ENCODE data around the gene GTF2H4. TPM values are rescaled to one million over a fixed set of nuclear protein-coding genes. Genes with fewer than 3 reads are reported as not detected.
"Not testable (repeated sequence)": the region's sequence is repeated elsewhere in the genome, so short reads cannot be mapped to it uniquely, and the experiment has no call there.

The GTF2H4 gene
- 10 to 100 TPM; 10.1 to 47.6 (median 27.6) TPM for total RNA-seq

DNA sequence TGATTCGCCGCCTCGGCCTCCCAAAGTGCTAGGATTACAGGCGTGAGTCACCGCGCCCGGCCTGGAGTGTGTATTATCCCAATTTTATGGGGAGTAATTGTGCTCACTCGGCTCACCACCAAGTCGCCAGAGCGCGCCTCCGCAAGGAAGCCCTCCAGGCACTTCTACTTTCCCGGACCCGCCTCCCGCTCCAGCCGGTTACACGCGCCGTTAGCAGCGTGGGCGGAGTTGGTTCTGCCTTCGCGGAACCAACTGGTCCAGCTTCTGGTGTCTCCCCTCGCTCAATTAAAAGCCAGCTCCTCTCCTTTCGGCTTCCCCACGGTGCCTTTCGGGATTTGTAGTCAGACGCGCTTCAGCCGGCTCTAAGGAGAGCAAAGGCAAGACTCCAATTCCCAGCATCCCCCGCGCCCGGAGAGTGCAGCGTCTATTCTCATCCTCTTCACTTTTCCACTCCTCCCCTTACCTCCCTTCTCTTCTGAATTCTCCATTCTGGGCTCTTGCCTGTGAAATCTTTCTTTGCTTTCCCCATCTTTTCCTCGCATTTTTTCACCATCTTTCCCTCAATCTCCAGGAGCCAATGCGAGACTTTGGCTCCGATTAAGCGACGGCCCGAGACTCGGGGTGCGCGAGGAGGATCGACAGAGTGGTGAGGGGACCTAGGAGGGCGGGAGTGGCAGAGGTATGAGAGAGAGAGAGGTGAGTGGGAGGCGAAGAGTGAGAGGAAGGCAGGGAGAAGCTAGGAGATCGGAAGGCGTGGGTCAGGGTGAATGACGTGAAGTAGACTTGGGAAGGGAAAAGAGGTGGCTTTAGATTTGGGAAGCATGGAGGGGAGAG lies at the start of gene GTF2H4:
Gene GTF2H4 (plus strand): TSS at position 450 of the 834 bp plus-strand sequence.
- peak; percentile 98 to 99 for ATAC-seq (ENCODE audit: low FRiP score in 2 of 2)
- no peaks in the 10 kb centered on the region for H3K27me3 ChIP-seq
- peaks cover 8 to 16% (median 13%) of the 10 kb centered on the region in 4 donors for H3K4me1 ChIP-seq
- peaks cover 11 to 29% (median 20%) of the 10 kb centered on the region in 4 donors for H3K36me3 ChIP-seq
- peak; percentile 92 to 98 for DNase-seq
- H3K9me3 ChIP-seq, result no peaks in the 10 kb centered on the region
- TF ChIP-seq EP300 (IDR thresholded peaks at IDR 0.05) (no peak), POLR2A (IDR thresholded peaks at IDR 0.05) (peak in 2 of 4 donors; percentile 29 to 50), POLR2AphosphoS5 (IDR thresholded peaks at IDR 0.05) (peak in 1 of 2 donors; percentile 69)
- TF ChIP-seq, protein P1, sequence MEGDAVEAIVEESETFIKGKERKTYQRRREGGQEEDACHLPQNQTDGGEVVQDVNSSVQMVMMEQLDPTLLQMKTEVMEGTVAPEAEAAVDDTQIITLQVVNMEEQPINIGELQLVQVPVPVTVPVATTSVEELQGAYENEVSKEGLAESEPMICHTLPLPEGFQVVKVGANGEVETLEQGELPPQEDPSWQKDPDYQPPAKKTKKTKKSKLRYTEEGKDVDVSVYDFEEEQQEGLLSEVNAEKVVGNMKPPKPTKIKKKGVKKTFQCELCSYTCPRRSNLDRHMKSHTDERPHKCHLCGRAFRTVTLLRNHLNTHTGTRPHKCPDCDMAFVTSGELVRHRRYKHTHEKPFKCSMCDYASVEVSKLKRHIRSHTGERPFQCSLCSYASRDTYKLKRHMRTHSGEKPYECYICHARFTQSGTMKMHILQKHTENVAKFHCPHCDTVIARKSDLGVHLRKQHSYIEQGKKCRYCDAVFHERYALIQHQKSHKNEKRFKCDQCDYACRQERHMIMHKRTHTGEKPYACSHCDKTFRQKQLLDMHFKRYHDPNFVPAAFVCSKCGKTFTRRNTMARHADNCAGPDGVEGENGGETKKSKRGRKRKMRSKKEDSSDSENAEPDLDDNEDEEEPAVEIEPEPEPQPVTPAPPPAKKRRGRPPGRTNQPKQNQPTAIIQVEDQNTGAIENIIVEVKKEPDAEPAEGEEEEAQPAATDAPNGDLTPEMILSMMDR (IDR thresholded peaks at IDR 0.05), result peak in 2 of 6 experiments; percentile 11 to 35
- WGBS, 2 donors, result 0 to 2% methylated on average over 38 to 49 of the region's 49 CpGs
- H3K4me3 ChIP-seq, result peak within 1 kb of the TSS; percentile 61 to 88 (median 74)
- H3K27ac ChIP-seq, result peak within 1 kb of the TSS in 3 of 4 donors; percentile 58 to 65 (median 60)

DNA sequence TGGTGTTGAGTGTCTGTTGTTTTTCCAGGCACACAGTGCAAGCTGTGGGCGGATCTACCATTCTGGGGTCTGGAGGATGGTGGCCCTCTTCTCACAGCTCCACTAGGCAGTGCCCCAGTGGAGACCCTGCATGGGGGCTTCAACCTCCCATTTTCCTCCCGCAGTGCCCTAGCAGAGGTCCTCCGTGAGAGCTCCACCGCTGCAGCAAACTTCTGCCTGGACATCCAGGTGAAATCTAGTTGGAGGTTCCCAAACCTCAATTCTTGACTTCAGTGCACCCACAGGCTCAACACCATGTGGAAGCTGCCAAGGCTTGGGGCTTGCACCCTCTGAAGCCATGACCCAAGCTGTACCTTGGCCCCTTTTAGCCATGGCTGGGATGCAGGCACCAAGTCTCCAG lies 48.3 kb upstream of the GTF2H4 start:
- H3K9me3 ChIP-seq; H3K36me3 ChIP-seq; DNase-seq; H3K27me3 ChIP-seq; H3K27ac ChIP-seq; H3K4me3 ChIP-seq; H3K4me1 ChIP-seq; ATAC-seq (ENCODE audit: low FRiP score in 2 of 2): not testable (repeated sequence)
- WGBS, 2 donors, result 97 to 100% methylated on average over 4 of the region's 4 CpGs

DNA sequence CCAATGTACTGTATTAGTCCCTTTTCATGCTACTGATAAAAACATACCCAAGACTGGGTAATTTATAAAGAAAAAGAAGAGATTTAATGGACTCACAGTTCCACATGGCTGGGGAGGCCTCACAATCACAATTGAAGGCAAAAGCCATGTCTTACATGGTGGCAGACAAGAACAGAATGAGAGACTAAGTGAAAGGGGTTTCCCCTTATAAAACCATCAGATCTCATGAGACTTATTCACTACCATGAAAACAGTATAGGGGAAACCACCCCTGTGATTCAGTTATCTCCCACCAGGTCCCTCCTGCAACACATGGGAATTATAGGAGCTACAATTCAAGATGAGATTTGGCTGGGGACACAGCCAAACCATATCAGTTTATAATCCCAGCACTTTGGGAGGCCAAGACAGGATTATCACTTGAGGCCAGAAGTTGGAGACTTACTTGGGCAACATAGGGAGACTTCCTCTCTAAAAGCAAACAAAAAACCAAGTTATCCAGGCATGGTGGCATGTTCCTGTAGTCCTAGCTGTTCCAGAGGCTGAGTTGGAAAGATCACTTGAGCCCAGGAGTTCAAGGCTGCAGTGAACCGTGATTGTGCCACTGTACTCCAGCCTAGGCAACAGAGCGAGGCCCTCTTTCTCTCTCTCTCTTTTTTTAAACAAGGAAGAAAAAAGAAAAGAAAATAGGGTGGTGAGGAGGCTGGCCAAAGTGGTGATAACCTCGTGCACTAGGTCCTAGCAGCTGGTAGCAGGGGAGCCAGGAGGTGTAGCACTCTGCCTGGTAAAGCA lies 46.6 kb upstream of the GTF2H4 start:
- ATAC-seq (ENCODE audit: low FRiP score in 2 of 2), result no peak
- Histone ChIP-seq H3K4me3 (no peak overlapping the region), H3K27me3 (no peaks in the 10 kb centered on the region), H3K9me3 (peaks cover 0 to 4% (median 0%) of the 10 kb centered on the region in 4 donors), H3K27ac (no peak overlapping the region), H3K4me1 (no peaks in the 10 kb centered on the region), H3K36me3 (no peaks in the 10 kb centered on the region)
- TF ChIP-seq, protein P1 (IDR thresholded peaks at IDR 0.05), result no peak
- TF ChIP-seq POLR2A (IDR thresholded peaks at IDR 0.05) (no peak), EP300 (IDR thresholded peaks at IDR 0.05) (no peak), POLR2AphosphoS5 (IDR thresholded peaks at IDR 0.05) (no peak)
- DNase-seq, result no peak
- 78 to 81% methylated on average over 3 of the region's 3 CpGs for WGBS, 2 donors

DNA sequence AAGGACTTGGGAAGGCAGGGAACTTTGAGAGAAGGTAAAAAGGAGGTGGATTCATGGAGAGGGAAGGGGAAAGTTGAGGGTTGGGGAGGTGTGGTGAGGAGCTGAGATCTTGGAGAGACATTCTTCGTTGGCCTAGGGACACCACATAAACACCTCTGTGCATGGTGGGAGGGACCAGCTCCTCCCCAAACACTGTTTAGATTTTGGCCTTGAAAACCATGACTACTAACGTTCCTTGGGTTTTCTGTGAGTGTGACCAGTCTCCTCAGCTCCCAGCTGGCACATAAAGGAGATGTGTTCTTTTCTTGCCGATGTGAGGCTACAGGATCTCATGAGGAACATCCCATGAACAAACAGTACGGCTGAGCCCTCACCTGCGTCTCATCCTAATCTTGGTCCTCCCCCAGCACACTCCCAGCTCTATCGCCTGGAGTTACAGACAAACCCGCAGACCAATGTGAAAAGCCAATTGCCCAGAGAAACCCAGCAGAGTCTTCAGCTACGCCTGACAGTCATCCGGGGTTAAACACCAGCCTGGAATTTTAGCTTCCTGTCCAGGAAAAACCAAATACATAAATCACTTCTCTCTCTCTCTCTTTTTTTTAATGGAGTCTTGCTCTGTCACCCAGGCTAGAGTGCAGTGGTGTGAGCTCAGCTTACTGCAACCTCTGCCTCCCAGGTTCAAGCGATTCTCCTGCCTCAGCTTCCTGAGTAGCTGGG lies 45.7 kb upstream of the GTF2H4 start:
- no peak for TF ChIP-seq EP300 (IDR thresholded peaks at IDR 0.05)
- TF ChIP-seq POLR2AphosphoS5 (IDR thresholded peaks at IDR 0.05), result no peak
- TF ChIP-seq POLR2A (IDR thresholded peaks at IDR 0.05), result no peak
- TF ChIP-seq, protein P1 (IDR thresholded peaks at IDR 0.05), result no peak
- Histone ChIP-seq H3K4me3 (no peak overlapping the region), H3K27me3 (no peaks in the 10 kb centered on the region), H3K27ac (no peak overlapping the region), H3K36me3 (no peaks in the 10 kb centered on the region), H3K9me3 (peaks cover 0 to 4% (median 0%) of the 10 kb centered on the region in 4 donors), H3K4me1 (no peaks in the 10 kb centered on the region)
- 69 to 77% methylated on average over 10 of the region's 10 CpGs for WGBS, 2 donors
- DNase-seq, result no peak
- no peak for ATAC-seq (ENCODE audit: low FRiP score in 2 of 2)

- H3K27ac ChIP-seq, result no peak overlapping the region
- ATAC-seq (ENCODE audit: low FRiP score in 2 of 2) (no peak), DNase-seq (no peak)
- 96 to 100% methylated on average over 4 of the region's 4 CpGs for WGBS, 2 donors
- H3K4me3 ChIP-seq, result no peak overlapping the region
- H3K27me3 ChIP-seq, result no peaks in the 10 kb centered on the region
- no peaks in the 10 kb centered on the region for H3K36me3 ChIP-seq
- no peaks in the 10 kb centered on the region for H3K4me1 ChIP-seq
- H3K9me3 ChIP-seq, result peaks cover 0 to 6% (median 4%) of the 10 kb centered on the region in 4 donors
- TF ChIP-seq, protein P1 (IDR thresholded peaks at IDR 0.05), result no peak
Observed at GRCh38 chr6:30864325-30864724, 43.7 kb upstream of the GTF2H4 start.

- WGBS, 2 donors, result 82 to 92% methylated on average over 12 of the region's 12 CpGs
- peaks cover 0 to 11% (median 8%) of the 10 kb centered on the region in 4 donors for H3K9me3 ChIP-seq
- H3K4me1 ChIP-seq; H3K4me3 ChIP-seq; H3K36me3 ChIP-seq; H3K27ac ChIP-seq; ATAC-seq (ENCODE audit: low FRiP score in 2 of 2); H3K27me3 ChIP-seq; DNase-seq: not testable (repeated sequence)
Observed at GRCh38 chr6:30869241-30869749, 38.7 kb upstream of the GTF2H4 start.
